Liver (tissue), 9 donors: ENCODE results near the gene KCNK10. TPM values are rescaled to one million over a fixed set of nuclear protein-coding genes. Genes with fewer than 3 reads are reported as not detected.

ENCODE experiments used
- DNase-seq: peaks from one replicate; pipeline ENCODE4 v3.0.0-alpha.2; 2017; ENCODE audit warnings: low spot score
- H3K27ac ChIP-seq, 2 donors: one replicate each; pipeline ENCODE4 v1.7.0; 2013; ENCODE audit warnings: inconsistent platforms in 2 of 2, low read length in 2 of 2, control low read depth in 1 of 2, low read depth in 1 of 2, mild to moderate bottlenecking in 1 of 2
- H3K27me3 ChIP-seq, 4 donors: one replicate each; pipeline versions ENCODE4 v1.6.1 to v1.7.0; 2013; ENCODE audit warnings: low read length in 3 of 4, inconsistent platforms in 1 of 4, mild to moderate bottlenecking in 1 of 4, moderate library complexity in 1 of 4; ENCODE audit not compliant: control insufficient read depth in 4 of 4, insufficient read depth in 4 of 4
- H3K36me3 ChIP-seq, 4 donors: one replicate each; pipeline versions ENCODE4 v1.6.1 to v1.7.0; 2013; ENCODE audit warnings: low read length in 3 of 4, mild to moderate bottlenecking in 3 of 4, low read depth in 1 of 4, moderate library complexity in 1 of 4; ENCODE audit not compliant: control insufficient read depth in 4 of 4, insufficient read depth in 3 of 4
- H3K4me1 ChIP-seq, 4 donors: one replicate each; pipeline versions ENCODE4 v1.6.1 to v1.7.0; 2013; ENCODE audit warnings: low read length in 3 of 4, mild to moderate bottlenecking in 3 of 4, moderate library complexity in 1 of 4; ENCODE audit not compliant: control insufficient read depth in 4 of 4, insufficient read depth in 4 of 4
- H3K4me3 ChIP-seq, 3 donors: one replicate each; pipeline versions ENCODE4 v1.6.1 to v1.7.0; 2013; ENCODE audit warnings: low read length in 3 of 3, control low read depth in 1 of 3, low read depth in 1 of 3, mild to moderate bottlenecking in 1 of 3
- H3K9ac ChIP-seq, 2 donors: one replicate each; pipeline ENCODE4 v1.7.0; 2013; ENCODE audit warnings: low read length in 2 of 2, mild to moderate bottlenecking in 2 of 2, moderate library complexity in 2 of 2, control low read depth in 1 of 2, low read depth in 1 of 2
- H3K9me3 ChIP-seq, 4 donors: one replicate each; pipeline versions ENCODE4 v1.6.1 to v1.7.0; 2013; ENCODE audit warnings: low read length in 3 of 4; ENCODE audit not compliant: control insufficient read depth in 4 of 4
- ATF3 ChIP-seq: IDR thresholded peaks from 2 replicates; pipeline ENCODE4 v1.6.1; 2016; ENCODE audit warnings: antibody characterized with exemption
- EGR1 ChIP-seq, 2 donors: IDR thresholded peaks; 2 replicates each; pipeline ENCODE4 v1.6.1; 2016 to 2018; ENCODE audit warnings: antibody characterized with exemption in 2 of 2, low read depth in 2 of 2
- FOXA1 ChIP-seq: IDR thresholded peaks from 2 replicates; pipeline ENCODE4 v1.6.1; 2016; ENCODE audit warnings: antibody characterized with exemption
- FOXA2 ChIP-seq: IDR thresholded peaks from 2 replicates; pipeline ENCODE4 v1.6.1; 2016; ENCODE audit warnings: antibody characterized with exemption
- HNF4A ChIP-seq, 2 donors: conservative IDR thresholded peaks; 2 replicates each; pipeline ENCODE4 v1.6.1; 2016; ENCODE audit warnings: antibody characterized with exemption in 2 of 2, mild to moderate bottlenecking in 2 of 2
- HNF4G ChIP-seq: IDR thresholded peaks from 2 replicates; pipeline ENCODE4 v1.6.1; 2016; ENCODE audit warnings: antibody characterized with exemption
- JUND ChIP-seq, 2 donors: IDR thresholded peaks; 2 replicates each; pipeline ENCODE4 v1.6.1; 2016; ENCODE audit warnings: antibody characterized with exemption in 2 of 2
- NR2F2 ChIP-seq: IDR thresholded peaks from 2 replicates; pipeline ENCODE4 v1.6.1; 2016; ENCODE audit warnings: antibody characterized with exemption
- RAD21 ChIP-seq, 2 donors: IDR thresholded peaks; 2 replicates each; pipeline ENCODE4 v1.6.1; 2016; ENCODE audit warnings: antibody characterized with exemption in 2 of 2, mild to moderate bottlenecking in 2 of 2
- RXRA ChIP-seq, 2 donors: IDR thresholded peaks; 2 replicates each; pipeline ENCODE4 v1.6.1; 2017 to 2018; ENCODE audit warnings: antibody characterized with exemption in 2 of 2, mild to moderate bottlenecking in 1 of 2
- SP1 ChIP-seq: IDR thresholded peaks from 2 replicates; pipeline ENCODE4 v1.6.1; 2018; ENCODE audit warnings: antibody characterized with exemption, mild to moderate bottlenecking
- TAF1 ChIP-seq: conservative IDR thresholded peaks from 2 replicates; pipeline ENCODE4 v1.6.1; 2016; ENCODE audit warnings: antibody characterized with exemption, mild to moderate bottlenecking
- YY1 ChIP-seq: IDR thresholded peaks from 2 replicates; pipeline ENCODE4 v1.6.1; 2016; ENCODE audit warnings: antibody characterized with exemption, mild to moderate bottlenecking
- ZBTB33 ChIP-seq: IDR thresholded peaks from 2 replicates; pipeline ENCODE4 v1.6.1; 2016; ENCODE audit warnings: antibody characterized with exemption
- WGBS: extraction: QIAGEN DNeasy Blood & Tissue Kit; methylation state at CpG from one replicate; pipeline ENCODE4 v1.1.7; 2013; 5-methylcytosine and 5-hydroxymethylcytosine counted together
- polyA plus RNA-seq, 2 donors: library from polyadenylated mRNA; stranded (reverse) in 1 of 2; unstranded in 1 of 2; fragments of 200-250 nt in 1 of 2; fragments of >200 nt in 1 of 2; fragmentation: Nextera tagmentation in 1 of 2; extraction: Ambion mirVana in 1 of 2; gene quantifications; one replicate each; pipeline versions ENCODE4 v1.2.1 to v1.2.3, GENCODE V29; 2013 to 2015
- total RNA-seq, 2 donors: library from RNA; depleted of rRNA; stranded (reverse); fragments of >200 nt; gene quantifications; one replicate each; pipeline ENCODE4 v1.2.3, GENCODE V29; 2014
- TF ChIP-seq, protein P1 (sequence below): IDR thresholded peaks from 2 replicates; pipeline ENCODE4 v1.6.1; 2016; ENCODE audit warnings: antibody characterized with exemption
- TF ChIP-seq, protein P2 (sequence below): IDR thresholded peaks from 2 replicates; pipeline ENCODE4 v1.6.1; 2016; ENCODE audit warnings: antibody characterized with exemption, mild to moderate bottlenecking
- donor health status: healthy.
- donor health status: healthy.
- donor health status: healthy.
- donor health status: healthy.
- donor health status: healthy.

Gene KCNK10
- total and polyA plus RNA-seq, 4 donors, result 0.05 TPM; not detected in 3

DNA sequence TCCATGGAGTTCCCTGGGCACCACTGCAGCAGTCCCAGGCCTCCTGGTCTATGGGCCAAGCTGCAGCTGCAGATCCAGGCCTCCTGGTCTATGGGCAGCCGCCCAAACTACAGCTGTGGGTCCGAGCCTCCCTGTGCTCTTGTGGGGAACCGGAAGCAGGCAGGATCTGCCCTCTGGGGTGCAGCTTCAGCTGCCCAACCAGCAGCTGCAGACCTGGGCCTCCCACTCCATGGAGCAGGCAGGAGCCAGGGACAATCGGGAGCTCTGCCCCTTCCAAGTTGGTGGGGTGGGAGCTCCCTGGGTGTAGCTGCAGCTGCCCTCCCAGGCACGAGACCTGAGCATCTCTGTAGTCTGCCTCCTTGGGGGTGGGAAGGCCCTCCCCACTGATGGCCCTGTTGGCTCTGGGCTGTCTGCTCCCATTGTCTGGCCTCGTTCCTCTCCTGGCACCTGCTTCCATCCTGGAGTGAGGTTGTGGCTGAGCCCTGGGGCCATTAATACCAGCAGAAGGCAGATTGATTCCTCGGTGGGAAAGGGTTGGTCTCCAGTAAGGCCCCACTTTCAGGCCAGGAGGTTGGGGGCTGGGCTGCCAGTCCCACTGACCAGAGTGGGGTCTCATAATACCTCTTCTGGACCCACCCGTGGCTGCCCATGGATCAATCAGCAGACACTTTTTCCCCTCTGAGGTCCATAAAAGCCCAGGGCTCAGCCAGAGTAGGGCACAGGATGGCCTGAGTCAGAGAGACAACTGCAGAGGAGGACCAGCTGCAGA lies 176.0 kb downstream of the KCNK10 start:
- TF ChIP-seq, protein P1, sequence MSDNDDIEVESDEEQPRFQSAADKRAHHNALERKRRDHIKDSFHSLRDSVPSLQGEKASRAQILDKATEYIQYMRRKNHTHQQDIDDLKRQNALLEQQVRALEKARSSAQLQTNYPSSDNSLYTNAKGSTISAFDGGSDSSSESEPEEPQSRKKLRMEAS, result no peak
- TF ChIP-seq FOXA2 (no peak), ZBTB33 (no peak), ATF3 (no peak), HNF4A (conservative IDR thresholded peaks at IDR 0.05) (no peak), SP1 (no peak), NR2F2 (no peak), JUND (IDR thresholded peaks at IDR 0.05) (no peak), YY1 (no peak), TAF1 (no peak), RXRA (IDR thresholded peaks at IDR 0.05) (no peak), FOXA1 (no peak), HNF4G (no peak), RAD21 (IDR thresholded peaks at IDR 0.05) (no peak), EGR1 (IDR thresholded peaks at IDR 0.05; ENCODE audit: low read depth in 2 of 2) (no peak)
- TF ChIP-seq, protein P2, sequence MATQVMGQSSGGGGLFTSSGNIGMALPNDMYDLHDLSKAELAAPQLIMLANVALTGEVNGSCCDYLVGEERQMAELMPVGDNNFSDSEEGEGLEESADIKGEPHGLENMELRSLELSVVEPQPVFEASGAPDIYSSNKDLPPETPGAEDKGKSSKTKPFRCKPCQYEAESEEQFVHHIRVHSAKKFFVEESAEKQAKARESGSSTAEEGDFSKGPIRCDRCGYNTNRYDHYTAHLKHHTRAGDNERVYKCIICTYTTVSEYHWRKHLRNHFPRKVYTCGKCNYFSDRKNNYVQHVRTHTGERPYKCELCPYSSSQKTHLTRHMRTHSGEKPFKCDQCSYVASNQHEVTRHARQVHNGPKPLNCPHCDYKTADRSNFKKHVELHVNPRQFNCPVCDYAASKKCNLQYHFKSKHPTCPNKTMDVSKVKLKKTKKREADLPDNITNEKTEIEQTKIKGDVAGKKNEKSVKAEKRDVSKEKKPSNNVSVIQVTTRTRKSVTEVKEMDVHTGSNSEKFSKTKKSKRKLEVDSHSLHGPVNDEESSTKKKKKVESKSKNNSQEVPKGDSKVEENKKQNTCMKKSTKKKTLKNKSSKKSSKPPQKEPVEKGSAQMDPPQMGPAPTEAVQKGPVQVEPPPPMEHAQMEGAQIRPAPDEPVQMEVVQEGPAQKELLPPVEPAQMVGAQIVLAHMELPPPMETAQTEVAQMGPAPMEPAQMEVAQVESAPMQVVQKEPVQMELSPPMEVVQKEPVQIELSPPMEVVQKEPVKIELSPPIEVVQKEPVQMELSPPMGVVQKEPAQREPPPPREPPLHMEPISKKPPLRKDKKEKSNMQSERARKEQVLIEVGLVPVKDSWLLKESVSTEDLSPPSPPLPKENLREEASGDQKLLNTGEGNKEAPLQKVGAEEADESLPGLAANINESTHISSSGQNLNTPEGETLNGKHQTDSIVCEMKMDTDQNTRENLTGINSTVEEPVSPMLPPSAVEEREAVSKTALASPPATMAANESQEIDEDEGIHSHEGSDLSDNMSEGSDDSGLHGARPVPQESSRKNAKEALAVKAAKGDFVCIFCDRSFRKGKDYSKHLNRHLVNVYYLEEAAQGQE, result no peak
- Histone ChIP-seq H3K27ac (no peak overlapping the region), H3K9me3 (no peaks in the 10 kb centered on the region), H3K9ac (no peak overlapping the region), H3K27me3 (no peaks in the 10 kb centered on the region), H3K36me3 (no peaks in the 10 kb centered on the region), H3K4me1 (no peaks in the 10 kb centered on the region), H3K4me3 (no peak overlapping the region)
- DNase-seq, result no peak
- WGBS, result 92% methylated on average over 8 of the region's 8 CpGs

GRCh38 chr14:88143810-88144209 lies 179.3 kb downstream of the KCNK10 start:
- WGBS, result 84% methylated on average over 2 of the region's 2 CpGs

More at GRCh38 chr14:88143810-88144209, 179.3 kb downstream of the KCNK10 start:
- Histone ChIP-seq H3K9ac (no peak overlapping the region), H3K4me1 (no peaks in the 10 kb centered on the region), H3K4me3 (no peak overlapping the region), H3K36me3 (no peaks in the 10 kb centered on the region), H3K27me3 (no peaks in the 10 kb centered on the region), H3K27ac (no peak overlapping the region), H3K9me3 (no peaks in the 10 kb centered on the region)
- no peak for TF ChIP-seq TAF1
- no peak for TF ChIP-seq FOXA1
- TF ChIP-seq, protein P2, result no peak
- TF ChIP-seq ZBTB33, result no peak
- no peak for DNase-seq
